Testis (tissue), 3 donors: ENCODE data around the gene ZNF618. TPM values are rescaled to one million over a fixed set of nuclear protein-coding genes. Genes with fewer than 3 reads are reported as not detected.

Experiments
- DNase-seq: peaks from one replicate; pipeline ENCODE4 v3.0.0-alpha.2; 2019
- H3K27ac ChIP-seq, 2 donors: fragments of 200-600 bp; sonication (generic); one replicate each; pipeline ENCODE4 v1.5.1; 2019
- H3K27me3 ChIP-seq: fragments of 200-600 bp; sonication (generic); one replicate; pipeline ENCODE4 v1.5.1; 2019
- H3K36me3 ChIP-seq: fragments of 200-600 bp; sonication (generic); one replicate; pipeline ENCODE4 v1.5.1; 2017; ENCODE audit warnings: low read depth; ENCODE audit errors: missing control alignments
- H3K4me1 ChIP-seq: fragments of 200-600 bp; sonication (generic); one replicate; pipeline ENCODE4 v1.5.1; 2019
- H3K4me3 ChIP-seq, 2 donors: fragments of 200-600 bp; sonication (generic); one replicate each; pipeline ENCODE4 v1.5.1; 2017 to 2019
- H3K9me3 ChIP-seq: fragments of 200-600 bp; sonication (generic); one replicate; pipeline ENCODE4 v1.5.1; 2017
- POLR2A ChIP-seq: fragments of 450-650 bp; IDR thresholded peaks from one replicate; pipeline ENCODE4 v1.6.1; 2017; ENCODE audit warnings: antibody characterized with exemption, mild to moderate bottlenecking, moderate library complexity
- WGBS, 2 donors: methylation state at CpG; one replicate each; pipeline ENCODE4 v1.1.5; 2018; 5-methylcytosine and 5-hydroxymethylcytosine counted together
- intact Hi-C: fragments of 100-400 bp; cut with DNase I; formaldehyde crosslinking; loops from one replicate; pipeline ENCODE4 v1.15.1; 2023; ENCODE audit warnings: low total_unique reads
- polyA plus RNA-seq: library from polyadenylated mRNA; stranded (reverse); fragments of 350-450 nt; fragmentation: Illumina TruSeq; extraction: RNeasy Lipid Tissue Mini Kit (QIAGEN cat#74804); gene quantifications from one replicate; pipeline ENCODE4 v1.2.3, GENCODE V29; 2014; ENCODE audit warnings: low read depth, low replicate concordance; ENCODE audit not compliant: insufficient read depth
- total RNA-seq, 2 donors: library from RNA; depleted of rRNA; stranded (reverse); fragments of >200 nt; gene quantifications; one replicate each; pipeline ENCODE4 v1.2.3, GENCODE V29; 2016
- TF ChIP-seq, protein P1 (sequence below), 3 experiments: fragments of 450-650 bp in 2 of 3; fragments of 200-600 bp in 1 of 3; sonication (generic) in 1 of 3; IDR thresholded peaks; one replicate each; pipeline ENCODE4 v1.5.1; 2016 to 2019; ENCODE audit warnings: antibody characterized with exemption in 3 of 3, mild to moderate bottlenecking in 2 of 3, moderate library complexity in 1 of 3

Gene ZNF618
- total and polyA plus RNA-seq, 3 donors from 2014 or later: 6.8 to 15.2 (median 14.6) TPM

DNA sequence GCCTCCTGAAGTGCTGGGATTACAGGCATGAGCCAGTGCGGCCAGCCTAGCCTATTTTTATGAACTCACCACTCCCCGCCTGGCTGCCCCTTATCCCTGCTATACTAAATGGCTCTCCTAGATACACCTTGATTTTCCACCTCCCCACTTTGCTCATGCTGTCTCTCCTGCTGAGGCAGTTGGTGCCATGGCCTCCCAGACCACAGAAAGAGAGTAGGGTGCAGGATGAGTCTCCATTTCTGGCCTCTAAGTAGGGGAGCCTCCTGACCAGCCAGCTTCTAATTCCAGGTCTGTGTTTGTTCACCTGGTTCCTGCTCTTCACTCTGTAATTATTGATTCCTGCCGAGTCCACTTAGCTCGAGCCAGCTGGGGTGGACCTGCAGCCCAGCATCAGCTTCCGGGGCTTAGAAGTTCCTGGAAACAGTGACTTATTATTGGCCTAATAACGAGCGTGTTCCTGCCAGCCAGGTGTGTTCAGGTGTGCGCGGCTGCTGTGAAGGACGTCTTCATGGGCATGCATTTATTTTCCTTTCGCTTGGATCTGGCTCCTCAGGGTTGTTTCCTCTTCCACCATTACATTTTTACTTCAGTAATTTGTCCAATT is 34.0 kb downstream of the ZNF618 start:
- Histone ChIP-seq H3K27ac (no peak overlapping the region), H3K27me3 (no peaks in the 10 kb centered on the region), H3K36me3 (no peaks in the 10 kb centered on the region), H3K4me3 (no peak overlapping the region), H3K4me1 (peaks cover 6% of the 10 kb centered on the region), H3K9me3 (no peaks in the 10 kb centered on the region)
- 83 to 87% methylated on average over 11 of the region's 11 CpGs for WGBS, 2 donors
- TF ChIP-seq, protein P1, sequence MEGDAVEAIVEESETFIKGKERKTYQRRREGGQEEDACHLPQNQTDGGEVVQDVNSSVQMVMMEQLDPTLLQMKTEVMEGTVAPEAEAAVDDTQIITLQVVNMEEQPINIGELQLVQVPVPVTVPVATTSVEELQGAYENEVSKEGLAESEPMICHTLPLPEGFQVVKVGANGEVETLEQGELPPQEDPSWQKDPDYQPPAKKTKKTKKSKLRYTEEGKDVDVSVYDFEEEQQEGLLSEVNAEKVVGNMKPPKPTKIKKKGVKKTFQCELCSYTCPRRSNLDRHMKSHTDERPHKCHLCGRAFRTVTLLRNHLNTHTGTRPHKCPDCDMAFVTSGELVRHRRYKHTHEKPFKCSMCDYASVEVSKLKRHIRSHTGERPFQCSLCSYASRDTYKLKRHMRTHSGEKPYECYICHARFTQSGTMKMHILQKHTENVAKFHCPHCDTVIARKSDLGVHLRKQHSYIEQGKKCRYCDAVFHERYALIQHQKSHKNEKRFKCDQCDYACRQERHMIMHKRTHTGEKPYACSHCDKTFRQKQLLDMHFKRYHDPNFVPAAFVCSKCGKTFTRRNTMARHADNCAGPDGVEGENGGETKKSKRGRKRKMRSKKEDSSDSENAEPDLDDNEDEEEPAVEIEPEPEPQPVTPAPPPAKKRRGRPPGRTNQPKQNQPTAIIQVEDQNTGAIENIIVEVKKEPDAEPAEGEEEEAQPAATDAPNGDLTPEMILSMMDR (IDR thresholded peaks at IDR 0.05): no peak
- TF ChIP-seq POLR2A: no peak
- intact Hi-C loops: no loop called here
- no peak for DNase-seq

DNA sequence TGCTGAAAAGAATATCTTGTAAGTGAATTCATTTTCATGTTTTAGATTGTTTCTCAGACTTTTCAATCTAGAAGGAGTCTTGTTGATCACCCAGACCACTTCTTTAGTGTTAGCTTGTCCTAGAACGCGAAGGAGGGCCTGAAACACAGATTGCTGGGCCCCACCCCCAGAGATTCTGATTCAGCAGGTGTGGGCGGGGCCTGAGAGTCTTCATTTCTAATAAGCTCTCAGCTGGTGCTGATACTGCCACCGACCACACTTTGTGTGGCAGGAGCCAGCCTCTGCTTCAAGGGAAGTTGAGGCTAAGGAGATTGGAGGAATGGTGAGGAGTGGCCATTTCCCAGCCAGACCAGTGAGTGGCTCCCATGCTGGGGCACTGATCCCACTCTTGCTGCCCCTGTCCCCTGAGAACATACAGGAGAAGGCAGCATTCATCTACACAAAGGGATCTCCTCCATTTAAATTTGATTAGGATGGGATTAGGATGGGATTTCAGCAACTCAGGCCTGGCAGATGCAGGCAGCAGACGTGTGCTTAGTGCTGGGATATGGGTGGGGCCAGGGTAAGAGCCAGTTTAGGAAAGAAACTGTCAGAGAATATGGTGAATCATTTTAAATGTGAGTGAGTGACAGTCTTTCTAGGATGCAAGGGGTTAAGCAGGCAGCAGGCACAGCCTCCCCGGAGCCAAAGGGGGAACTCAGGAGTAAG is 35.9 kb downstream of the ZNF618 start:
- DNase-seq: no peak
- WGBS, 2 donors: 72 to 80% methylated on average over 6 of the region's 6 CpGs

DNA sequence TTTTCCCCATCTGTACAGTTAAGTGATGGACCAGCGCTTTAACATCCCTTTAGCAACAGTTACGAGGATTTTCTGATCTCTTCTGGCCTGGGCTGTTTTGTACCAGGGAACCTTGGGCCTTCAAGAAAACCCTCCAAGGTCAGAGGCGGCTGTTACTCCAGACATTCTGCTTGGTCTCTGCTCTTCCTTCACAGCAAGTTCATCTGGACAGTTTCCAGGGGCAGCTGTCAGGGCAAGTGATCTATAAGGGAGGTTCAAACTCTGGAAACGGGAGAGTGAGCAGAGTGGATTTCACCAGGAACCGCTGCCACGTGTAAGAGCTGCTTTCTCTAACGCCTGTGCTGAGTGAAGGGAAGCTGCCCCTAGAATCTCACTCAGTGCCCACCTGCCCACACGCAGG is 36.7 kb downstream of the ZNF618 start:
- no peak for TF ChIP-seq POLR2A
- TF ChIP-seq, protein P1 (IDR thresholded peaks at IDR 0.05): no peak
- no peak overlapping the region for H3K4me3 ChIP-seq
- no peaks in the 10 kb centered on the region for H3K36me3 ChIP-seq
- no peak overlapping the region for H3K27ac ChIP-seq
- DNase-seq: peak; percentile 38
- no peaks in the 10 kb centered on the region for H3K9me3 ChIP-seq
- 67 to 84% methylated on average over 8 of the region's 8 CpGs for WGBS, 2 donors
- peaks cover 6% of the 10 kb centered on the region for H3K4me1 ChIP-seq
- no peaks in the 10 kb centered on the region for H3K27me3 ChIP-seq
- intact Hi-C loops: no loop called here

More for the DNA sequence above, 35.9 kb downstream of the ZNF618 start:
- intact Hi-C loops: no loop called here
- H3K36me3 ChIP-seq: no peaks in the 10 kb centered on the region
- H3K27me3 ChIP-seq: no peaks in the 10 kb centered on the region
- H3K27ac ChIP-seq: no peak overlapping the region
- TF ChIP-seq, protein P1 (IDR thresholded peaks at IDR 0.05): no peak
- H3K9me3 ChIP-seq: no peaks in the 10 kb centered on the region
- H3K4me1 ChIP-seq: peaks cover 6% of the 10 kb centered on the region
- no peak overlapping the region for H3K4me3 ChIP-seq

DNA sequence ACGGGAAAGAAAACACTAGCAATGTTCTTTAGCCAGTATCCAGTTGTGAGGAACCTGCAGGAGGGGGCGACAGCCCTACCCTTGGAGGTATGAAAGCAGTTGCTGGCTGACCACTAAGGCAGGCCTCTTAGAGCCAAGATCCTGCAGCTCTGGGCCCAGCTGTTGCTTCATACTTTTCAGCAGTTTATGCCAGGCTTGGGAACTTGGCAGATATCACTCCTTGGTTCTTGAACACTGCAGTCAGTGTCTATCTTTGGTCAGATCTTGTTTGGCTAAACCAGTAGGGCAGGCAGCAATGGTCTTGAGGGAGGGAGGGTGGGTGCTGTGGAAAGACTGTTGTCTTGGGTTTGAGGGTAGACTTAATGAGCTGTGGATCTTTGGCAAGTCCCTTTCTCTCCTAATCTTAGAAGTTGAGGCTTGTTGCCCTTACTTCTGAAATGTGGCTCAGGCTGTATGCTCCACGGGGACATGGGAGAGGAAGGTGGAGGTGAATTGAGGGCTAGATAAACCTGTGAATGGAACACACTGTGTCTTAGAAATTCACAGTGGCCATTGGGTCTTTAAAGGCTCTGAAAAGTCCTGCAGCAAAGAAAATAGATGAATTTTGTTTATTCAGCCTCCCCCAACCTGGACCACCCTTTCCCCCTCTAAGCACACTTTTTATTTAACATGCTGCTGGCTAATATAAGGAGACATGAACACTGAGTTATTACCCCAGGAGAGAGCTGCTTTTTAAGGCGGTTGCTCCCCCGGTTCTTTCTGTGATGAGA is 37.5 kb downstream of the ZNF618 start:
- 89 to 93% methylated on average over 5 of the region's 5 CpGs for WGBS, 2 donors
- no peak overlapping the region for H3K4me3 ChIP-seq
- intact Hi-C loops: no loop called here
- no peaks in the 10 kb centered on the region for H3K9me3 ChIP-seq
- no peak overlapping the region for H3K27ac ChIP-seq
- H3K27me3 ChIP-seq: no peaks in the 10 kb centered on the region
- no peak for DNase-seq
- H3K4me1 ChIP-seq: peaks cover 3% of the 10 kb centered on the region
- TF ChIP-seq, protein P1 (IDR thresholded peaks at IDR 0.05): no peak
- H3K36me3 ChIP-seq: no peaks in the 10 kb centered on the region
